VCaP (cell line): ENCODE results near the gene RND2.
"Not testable (repeated sequence)": the region's sequence is repeated elsewhere in the genome, so short reads cannot be mapped to it uniquely, and the experiment has no call there.

Experiments
- H3K27ac ChIP-seq: fragments of 450-650 bp; 2 replicates; pipeline ENCODE4 v1.5.1; 2017
- CTCF ChIP-seq: fragments of 450-650 bp; conservative IDR thresholded peaks from 2 replicates; pipeline ENCODE4 v1.5.1; 2017; ENCODE audit warnings: mild to moderate bottlenecking, moderate library complexity

Gene RND2

GRCh38 chr17:43024407-43025289 lies at the start of gene RND2:
RND2 (plus strand) TSS chr17:43025231; CDS start chr17:43025348, 117 bp downstream.
- peak; percentile 32; the same call in 1 of the 2 replicates for TF ChIP-seq CTCF
- H3K27ac ChIP-seq = no peak within 1 kb of the TSS

- H3K27ac ChIP-seq = no peak overlapping the region
- TF ChIP-seq CTCF = no peak
These were observed 49.8 kb upstream of the RND2 start for GRCh38 chr17:42975265-42975664.

- not testable (repeated sequence) for H3K27ac ChIP-seq
These were observed 49.3 kb upstream of the RND2 start for GRCh38 chr17:42975701-42976100.

GRCh38 chr17:42979511-42980273 lies 45.3 kb upstream of the RND2 start, which contains the start of gene PTGES3L:
PTGES3L (minus strand) TSS chr17:42980080; CDS start chr17:42980053, 27 bp downstream.
- TF ChIP-seq CTCF = no peak
- H3K27ac ChIP-seq = peak within 1 kb of the TSS; percentile 98

GRCh38 chr17:42980274-42980765 lies 44.7 kb upstream of the RND2 start, which contains the start of gene RUNDC1:
RUNDC1 (plus strand) TSS chr17:42980565; CDS start chr17:42980577, 12 bp downstream.
- peak within 1 kb of the TSS; percentile 98 for H3K27ac ChIP-seq
- no peak for TF ChIP-seq CTCF

GRCh38 chr17:42980766-42981397 lies 44.1 kb upstream of the RND2 start:
- peak; percentile 56 for TF ChIP-seq CTCF
- peak overlapping the region; percentile 98 for H3K27ac ChIP-seq

GRCh38 chr17:42982266-42982665 lies 42.8 kb upstream of the RND2 start:
- no peak for TF ChIP-seq CTCF
- H3K27ac ChIP-seq = peak overlapping the region; percentile 98
